Skin epidermis (tissue), 12 donors: ENCODE results near the gene SCGB3A2.

Source experiments
- H3K27ac ChIP-seq, 21 experiments: fragments of 200-600 bp; sonication (generic) in 11 of 21; one replicate each; pipeline ENCODE4 v1.5.0; 2020; ENCODE audit warnings: mild to moderate bottlenecking in 3 of 21, inconsistent platforms in 2 of 21, moderate library complexity in 2 of 21
- H3K4me3 ChIP-seq, 7 experiments: fragments of 200-600 bp; sonication (generic) in 2 of 7; one replicate each; pipeline ENCODE4 v1.5.0; 2020; ENCODE audit warnings: inconsistent platforms in 2 of 7, mild to moderate bottlenecking in 2 of 7, moderate library complexity in 1 of 7

Gene SCGB3A2

GRCh38 chr5:147895864-147896263, 17.4 kb downstream of the SCGB3A2 start:
- Histone ChIP-seq H3K4me3 (no peak overlapping the region), H3K27ac (peak overlapping the region in 1 of 21 experiments; percentile 17)

- H3K27ac ChIP-seq = no peak overlapping the region
- no peak overlapping the region for H3K4me3 ChIP-seq
Measured at GRCh38 chr5:147898875-147899401, 20.4 kb downstream of the SCGB3A2 start.

DNA sequence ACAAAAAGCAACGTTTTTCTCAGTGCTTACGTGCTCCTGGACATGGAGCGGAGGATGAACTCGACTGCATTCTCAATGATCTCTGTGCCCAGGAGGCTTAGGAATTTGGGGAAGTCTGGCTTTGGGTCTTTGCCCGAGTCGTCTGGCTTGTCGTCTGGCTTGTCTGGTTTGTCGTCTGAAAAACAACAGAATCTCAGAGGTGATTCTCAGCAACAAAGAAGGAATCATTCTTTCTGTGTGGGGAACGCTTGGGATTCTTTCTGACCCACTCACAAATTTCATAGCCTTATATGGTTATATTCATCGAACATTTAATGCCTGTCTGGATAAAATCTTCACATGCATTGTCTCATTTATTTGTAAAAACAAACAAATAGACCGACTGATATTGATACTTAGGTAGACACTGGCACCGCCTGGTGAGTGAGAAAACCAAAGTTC, 23.1 kb downstream of the SCGB3A2 start:
- Histone ChIP-seq H3K27ac (no peak overlapping the region), H3K4me3 (no peak overlapping the region)

GRCh38 chr5:147902609-147903115, 24.2 kb downstream of the SCGB3A2 start:
- no peak overlapping the region for H3K4me3 ChIP-seq

GRCh38 chr5:147904110-147904509, 25.6 kb downstream of the SCGB3A2 start:
- Histone ChIP-seq H3K4me3 (no peak overlapping the region), H3K27ac (no peak overlapping the region)

More at GRCh38 chr5:147902609-147903115, 24.2 kb downstream of the SCGB3A2 start:
- no peak overlapping the region for H3K27ac ChIP-seq

- peak within 1 kb of the TSS in 13 of 21 experiments; percentile 0 to 68 (median 51) for H3K27ac ChIP-seq
- H3K4me3 ChIP-seq = peak within 1 kb of the TSS in 2 of 7 experiments; percentile 4 to 20
Measured at GRCh38 chr5:147906326-147907095, 28.0 kb downstream of the SCGB3A2 start, which contains the start of gene C5orf46. Gene C5orf46 (minus strand): TSS chr5:147906538. CDS start chr5:147906501, 37 bp downstream.

- Histone ChIP-seq H3K27ac (no peak overlapping the region), H3K4me3 (no peak overlapping the region)
Measured at GRCh38 chr5:147911427-147911826, 32.9 kb downstream of the SCGB3A2 start.

- H3K27ac ChIP-seq = no peak overlapping the region
- H3K4me3 ChIP-seq = no peak overlapping the region
Measured at GRCh38 chr5:147912011-147912410, 33.5 kb downstream of the SCGB3A2 start.

- Histone ChIP-seq H3K27ac (no peak overlapping the region), H3K4me3 (no peak overlapping the region)
Measured at GRCh38 chr5:147913786-147914185, 35.3 kb downstream of the SCGB3A2 start.

- H3K27ac ChIP-seq = peak overlapping the region in 3 of 21 experiments; percentile 5 to 10 (median 10)
- H3K4me3 ChIP-seq = no peak overlapping the region
Measured at GRCh38 chr5:147918101-147918685, 39.7 kb downstream of the SCGB3A2 start.

- Histone ChIP-seq H3K27ac (peak overlapping the region in 1 of 21 experiments; percentile 5), H3K4me3 (no peak overlapping the region)
Measured at GRCh38 chr5:147918899-147919298, 40.4 kb downstream of the SCGB3A2 start.

GRCh38 chr5:147920420-147921030, 42.0 kb downstream of the SCGB3A2 start:
- Histone ChIP-seq H3K4me3 (no peak overlapping the region), H3K27ac (no peak overlapping the region)

DNA sequence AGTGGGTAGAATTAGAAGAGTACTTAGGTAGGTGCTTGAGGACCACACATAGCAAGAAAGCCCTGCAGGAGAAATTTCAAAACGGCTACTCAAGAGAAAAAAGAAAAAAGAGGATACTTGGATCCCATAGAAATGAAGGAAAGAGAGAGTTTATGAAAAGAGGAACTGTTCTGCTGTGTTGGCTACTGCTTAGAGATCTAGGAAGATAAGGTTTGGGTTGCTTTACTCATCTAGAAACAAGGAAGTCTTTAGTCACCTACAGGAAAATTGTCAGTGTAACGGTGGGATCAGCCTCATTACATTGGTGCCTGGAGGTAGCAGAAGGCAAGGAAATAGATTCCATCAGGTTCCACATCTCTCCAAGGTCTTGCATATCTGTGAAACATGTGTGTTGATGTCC, 42.6 kb downstream of the SCGB3A2 start:
- H3K4me3 ChIP-seq = no peak overlapping the region
- no peak overlapping the region for H3K27ac ChIP-seq

DNA sequence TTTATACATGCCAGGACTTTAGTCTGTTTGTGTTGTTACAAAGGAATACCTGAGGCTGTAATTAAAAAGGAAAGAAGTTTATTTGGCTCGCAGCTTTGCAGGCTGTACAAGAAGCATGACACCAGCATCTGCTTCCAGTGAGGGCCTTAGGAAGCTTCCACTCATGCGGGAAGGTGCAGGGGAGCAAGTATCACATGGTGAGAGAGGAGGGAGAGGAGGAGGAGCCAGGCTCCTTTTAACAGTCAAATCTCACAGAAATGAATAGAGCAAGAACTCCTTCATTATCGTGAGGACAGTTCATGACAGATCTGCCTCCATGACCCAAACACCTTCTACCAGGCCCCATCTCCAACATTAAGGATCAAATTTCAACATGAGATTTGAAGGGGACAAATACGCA, 46.5 kb downstream of the SCGB3A2 start:
- H3K4me3 ChIP-seq = no peak overlapping the region
- no peak overlapping the region for H3K27ac ChIP-seq

DNA sequence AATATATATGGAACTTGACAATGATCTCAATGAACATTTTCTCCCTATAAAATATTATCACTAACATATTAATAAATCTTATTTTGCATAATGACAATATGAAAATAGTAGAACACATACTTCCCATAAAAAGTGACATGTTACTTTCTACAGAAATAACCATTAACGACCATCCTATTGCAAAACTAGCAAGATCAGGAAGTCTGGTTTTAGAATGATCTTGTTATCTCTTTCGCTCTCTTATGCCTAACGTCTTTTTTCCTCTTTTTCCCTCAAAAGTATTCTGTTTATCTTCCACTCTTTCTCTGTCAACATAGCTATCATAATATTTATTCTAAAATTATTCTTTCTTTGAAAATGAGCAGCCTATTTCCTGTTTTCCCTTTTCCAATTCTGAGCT, 49.4 kb downstream of the SCGB3A2 start:
- Histone ChIP-seq H3K27ac (no peak overlapping the region), H3K4me3 (no peak overlapping the region)

DNA sequence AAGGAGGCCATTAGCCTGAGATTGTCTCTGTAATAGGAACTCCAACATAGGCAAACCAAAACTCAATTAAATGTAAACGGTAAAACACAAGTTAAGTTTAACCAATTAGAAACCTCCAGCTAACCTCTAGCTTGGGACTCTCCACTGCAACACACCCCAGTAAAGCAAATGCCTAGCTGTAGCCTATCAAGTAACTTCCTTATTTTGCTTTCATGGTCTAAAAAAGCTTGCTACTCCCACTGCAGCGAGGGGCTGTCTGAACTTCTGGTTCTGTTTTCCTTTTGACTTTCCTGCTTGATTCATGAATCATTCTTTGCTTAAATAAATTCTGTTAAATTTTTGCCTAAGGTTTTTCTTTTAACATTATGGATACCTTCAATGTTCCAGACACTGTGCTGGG, 52.3 kb downstream of the SCGB3A2 start:
- H3K27ac ChIP-seq = no peak overlapping the region
- H3K4me3 ChIP-seq = no peak overlapping the region
